ENCODE data around the gene RNF157.

DNA sequence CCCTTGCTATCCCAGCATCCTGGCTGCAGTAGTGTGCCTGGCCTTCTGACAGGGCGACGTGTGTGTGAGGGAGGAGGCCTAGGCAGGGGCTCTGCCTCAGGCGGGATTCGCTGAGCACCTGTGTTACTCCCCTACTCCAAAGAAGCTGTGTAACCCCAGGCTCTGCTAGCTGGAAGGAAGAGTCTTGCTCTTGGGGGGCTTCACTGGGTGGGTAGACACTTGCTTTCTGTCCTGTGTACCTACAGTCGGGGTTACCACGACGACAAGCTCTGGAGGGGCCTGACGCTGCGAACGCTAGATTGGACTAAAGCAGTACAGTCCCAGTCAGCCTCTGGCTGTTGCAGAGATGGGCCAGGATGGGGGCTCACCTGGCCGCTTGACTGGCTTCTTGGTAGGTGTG, 146.2 kb downstream of the RNF157 start:
- TF ChIP-seq CTCF (IDR thresholded peaks at IDR 0.05) = no peak
- no peak for TF ChIP-seq POLR2A (IDR thresholded peaks at IDR 0.05)

All from transverse colon (tissue), 3 donors.